ENCODE data around the gene ARMC7. TPM values are rescaled to one million over a fixed set of nuclear protein-coding genes. Genes with fewer than 3 reads are reported as not detected.

Gene ARMC7
- total RNA-seq, 1 experiment from 2014 or later, result 48.7 TPM

DNA sequence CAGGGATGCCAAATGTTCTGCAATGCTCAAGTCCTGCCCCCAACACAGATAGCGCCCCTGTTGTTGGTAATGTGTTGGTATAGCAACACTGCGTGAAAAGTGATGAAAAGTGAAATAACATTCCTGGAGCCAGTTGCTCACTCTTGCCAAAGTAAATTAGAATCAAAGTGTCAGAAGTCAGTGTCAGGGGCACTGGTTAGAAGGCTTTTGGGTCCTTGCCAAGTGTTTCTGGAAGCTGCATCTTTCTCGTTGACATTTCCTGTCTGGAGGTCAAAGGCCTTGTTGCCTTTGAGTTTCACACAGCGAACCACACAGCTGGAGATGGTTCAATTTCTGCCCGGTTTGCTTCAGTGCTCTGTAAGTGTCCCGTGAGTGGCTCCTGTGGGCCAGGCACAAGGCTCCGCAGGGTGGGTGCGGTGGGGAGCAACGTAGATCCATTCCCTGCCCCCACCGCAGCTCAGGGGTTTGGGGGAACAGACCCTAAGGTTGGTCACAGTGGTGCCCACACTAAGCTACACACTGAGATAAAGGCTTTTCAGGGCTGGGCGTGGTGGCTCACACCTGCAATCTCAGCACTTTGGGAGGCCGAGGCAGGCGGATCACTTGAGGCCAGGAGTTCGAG, 25.6 kb upstream of the ARMC7 start:
- no peak for ATAC-seq
- TF ChIP-seq, protein P1, sequence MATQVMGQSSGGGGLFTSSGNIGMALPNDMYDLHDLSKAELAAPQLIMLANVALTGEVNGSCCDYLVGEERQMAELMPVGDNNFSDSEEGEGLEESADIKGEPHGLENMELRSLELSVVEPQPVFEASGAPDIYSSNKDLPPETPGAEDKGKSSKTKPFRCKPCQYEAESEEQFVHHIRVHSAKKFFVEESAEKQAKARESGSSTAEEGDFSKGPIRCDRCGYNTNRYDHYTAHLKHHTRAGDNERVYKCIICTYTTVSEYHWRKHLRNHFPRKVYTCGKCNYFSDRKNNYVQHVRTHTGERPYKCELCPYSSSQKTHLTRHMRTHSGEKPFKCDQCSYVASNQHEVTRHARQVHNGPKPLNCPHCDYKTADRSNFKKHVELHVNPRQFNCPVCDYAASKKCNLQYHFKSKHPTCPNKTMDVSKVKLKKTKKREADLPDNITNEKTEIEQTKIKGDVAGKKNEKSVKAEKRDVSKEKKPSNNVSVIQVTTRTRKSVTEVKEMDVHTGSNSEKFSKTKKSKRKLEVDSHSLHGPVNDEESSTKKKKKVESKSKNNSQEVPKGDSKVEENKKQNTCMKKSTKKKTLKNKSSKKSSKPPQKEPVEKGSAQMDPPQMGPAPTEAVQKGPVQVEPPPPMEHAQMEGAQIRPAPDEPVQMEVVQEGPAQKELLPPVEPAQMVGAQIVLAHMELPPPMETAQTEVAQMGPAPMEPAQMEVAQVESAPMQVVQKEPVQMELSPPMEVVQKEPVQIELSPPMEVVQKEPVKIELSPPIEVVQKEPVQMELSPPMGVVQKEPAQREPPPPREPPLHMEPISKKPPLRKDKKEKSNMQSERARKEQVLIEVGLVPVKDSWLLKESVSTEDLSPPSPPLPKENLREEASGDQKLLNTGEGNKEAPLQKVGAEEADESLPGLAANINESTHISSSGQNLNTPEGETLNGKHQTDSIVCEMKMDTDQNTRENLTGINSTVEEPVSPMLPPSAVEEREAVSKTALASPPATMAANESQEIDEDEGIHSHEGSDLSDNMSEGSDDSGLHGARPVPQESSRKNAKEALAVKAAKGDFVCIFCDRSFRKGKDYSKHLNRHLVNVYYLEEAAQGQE (IDR thresholded peaks at IDR 0.05; ENCODE audit: insufficient read depth in 1 of 2, low read depth in 2 of 2, low read length in 1 of 2), result no peak
- TF ChIP-seq, protein P2, sequence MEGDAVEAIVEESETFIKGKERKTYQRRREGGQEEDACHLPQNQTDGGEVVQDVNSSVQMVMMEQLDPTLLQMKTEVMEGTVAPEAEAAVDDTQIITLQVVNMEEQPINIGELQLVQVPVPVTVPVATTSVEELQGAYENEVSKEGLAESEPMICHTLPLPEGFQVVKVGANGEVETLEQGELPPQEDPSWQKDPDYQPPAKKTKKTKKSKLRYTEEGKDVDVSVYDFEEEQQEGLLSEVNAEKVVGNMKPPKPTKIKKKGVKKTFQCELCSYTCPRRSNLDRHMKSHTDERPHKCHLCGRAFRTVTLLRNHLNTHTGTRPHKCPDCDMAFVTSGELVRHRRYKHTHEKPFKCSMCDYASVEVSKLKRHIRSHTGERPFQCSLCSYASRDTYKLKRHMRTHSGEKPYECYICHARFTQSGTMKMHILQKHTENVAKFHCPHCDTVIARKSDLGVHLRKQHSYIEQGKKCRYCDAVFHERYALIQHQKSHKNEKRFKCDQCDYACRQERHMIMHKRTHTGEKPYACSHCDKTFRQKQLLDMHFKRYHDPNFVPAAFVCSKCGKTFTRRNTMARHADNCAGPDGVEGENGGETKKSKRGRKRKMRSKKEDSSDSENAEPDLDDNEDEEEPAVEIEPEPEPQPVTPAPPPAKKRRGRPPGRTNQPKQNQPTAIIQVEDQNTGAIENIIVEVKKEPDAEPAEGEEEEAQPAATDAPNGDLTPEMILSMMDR (IDR thresholded peaks at IDR 0.05), result no peak
- TF ChIP-seq SIN3A (IDR thresholded peaks at IDR 0.05; ENCODE audit: borderline replicate concordance, insufficient read depth, low read depth, low read length) (no peak), POLR2AphosphoS5 (IDR thresholded peaks at IDR 0.05; ENCODE audit: low read depth, low read length) (no peak), TCF7L2 (IDR thresholded peaks at IDR 0.05; ENCODE audit: low read depth, low read length) (0 out of 2 replicates have a peak, but pooled peaks have one; percentile 42)
- DNase-seq (ENCODE audit: low read depth, low spot score), result no peak
- intact Hi-C loops (cut with micrococcal nuclease; ENCODE audit: unreplicated experiment), result no loop called here
- Histone ChIP-seq H3K9me3 (ENCODE audit: control insufficient read depth, insufficient read depth, low read depth, low read length) (no peaks in the 10 kb centered on the region), H3K36me3 (ENCODE audit: control insufficient read depth, insufficient read depth, low read length) (no peaks in the 10 kb centered on the region; the same call in 1 of the 2 replicates), H3K4me1 (ENCODE audit: control insufficient read depth, insufficient read depth, low read length) (peaks cover 27% of the 10 kb centered on the region), H3K4me3 (ENCODE audit: low read depth in 2 of 2, low read length in 2 of 2) (no peak overlapping the region), H3K27me3 (ENCODE audit: control insufficient read depth, insufficient read depth, low read length) (no peaks in the 10 kb centered on the region), H3K27ac (ENCODE audit: low read length) (peak overlapping the region; percentile 53)
- no TSS peak for BruUV-seq (replicated peaks)
- ChIA-PET CTCF (interaction anchor here (0.6 kb wide), 3 partner anchors 11 to 49 kb away, joined by 3 to 9 read pairs (median 6); no protein-coding TSS in a partner anchor), POLR2A (interaction anchor here (0.7 kb wide), 1 partner anchor 10 kb away, joined by 6 read pairs; no protein-coding TSS in a partner anchor)
- in situ Hi-C loops (cut with HindIII; ENCODE audit: low pct_unique_long_range_greater_than_20kb, low sequenced_read_pairs), result no loop called here

DNA sequence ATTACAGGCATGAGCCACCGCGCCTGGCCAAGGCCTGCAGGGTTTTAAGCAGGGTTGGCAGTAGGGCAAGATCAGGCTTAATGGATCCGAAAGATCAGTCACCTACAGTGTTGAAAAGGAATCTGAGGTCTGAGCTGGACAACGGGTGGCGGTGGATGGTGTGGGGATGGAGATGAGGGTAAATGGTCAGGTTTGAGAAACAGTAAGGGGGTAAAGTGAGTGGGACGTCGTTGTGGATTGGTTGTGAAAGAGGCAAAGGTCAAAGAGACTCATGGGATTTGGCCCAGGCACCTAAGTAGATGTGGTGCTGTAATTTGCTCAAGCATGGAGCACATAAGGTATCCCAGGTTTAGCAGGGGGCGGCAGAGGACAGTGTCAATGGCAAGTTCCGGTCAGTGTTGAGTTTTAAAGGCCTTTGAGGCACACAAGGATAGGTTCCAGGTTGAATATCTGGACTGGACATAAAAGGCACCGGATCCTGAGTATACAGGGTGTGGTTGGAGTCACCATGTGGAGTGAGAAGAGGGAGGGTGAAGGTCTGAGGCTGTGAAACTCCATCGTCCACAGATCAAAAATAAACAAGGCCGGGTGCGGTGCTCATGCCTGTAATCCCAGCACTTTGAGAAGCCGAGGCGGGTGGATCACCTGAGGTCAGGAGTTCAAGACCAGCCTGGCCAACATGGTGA, 23.1 kb upstream of the ARMC7 start:
- in situ Hi-C loops (cut with HindIII; ENCODE audit: low pct_unique_long_range_greater_than_20kb, low sequenced_read_pairs), result no loop called here
- POLR2A ChIA-PET, result no interaction called here
- TF ChIP-seq POLR2AphosphoS5 (IDR thresholded peaks at IDR 0.05; ENCODE audit: low read depth, low read length) (no peak), TCF7L2 (IDR thresholded peaks at IDR 0.05; ENCODE audit: low read depth, low read length) (no peak), SIN3A (IDR thresholded peaks at IDR 0.05; ENCODE audit: borderline replicate concordance, insufficient read depth, low read depth, low read length) (no peak)
- TF ChIP-seq, protein P1 (IDR thresholded peaks at IDR 0.05; ENCODE audit: insufficient read depth in 1 of 2, low read depth in 2 of 2, low read length in 1 of 2), result no peak
- TF ChIP-seq, protein P2 (IDR thresholded peaks at IDR 0.05), result no peak
- H3K4me1 ChIP-seq (ENCODE audit: control insufficient read depth, insufficient read depth, low read length), result peaks cover 46% of the 10 kb centered on the region
- H3K4me3 ChIP-seq (ENCODE audit: low read depth in 2 of 2, low read length in 2 of 2), result no peak overlapping the region
- CTCF ChIA-PET, result no interaction called here
- peak overlapping the region; percentile 93 for H3K27ac ChIP-seq (ENCODE audit: low read length)
- DNase-seq (ENCODE audit: low read depth, low spot score), result no peak
- H3K9me3 ChIP-seq (ENCODE audit: control insufficient read depth, insufficient read depth, low read depth, low read length), result no peaks in the 10 kb centered on the region
- intact Hi-C loops (cut with micrococcal nuclease; ENCODE audit: unreplicated experiment), result no loop called here
- H3K36me3 ChIP-seq (ENCODE audit: control insufficient read depth, insufficient read depth, low read length), result no peaks in the 10 kb centered on the region; the same call in 1 of the 2 replicates
- no peak for ATAC-seq
- no peaks in the 10 kb centered on the region for H3K27me3 ChIP-seq (ENCODE audit: control insufficient read depth, insufficient read depth, low read length)
- BruUV-seq (replicated peaks), result no TSS peak
